GM13976 (cell line): ENCODE results near the gene SLC2A8.

Source experiments
- DNase-seq: peaks from one replicate; pipeline ENCODE4 v3.0.0; 2012; ENCODE audit warnings: low spot score
- in situ Hi-C: fragments of 300-500 bp; cut with MboI; formaldehyde crosslinking; loops from one replicate; pipeline ENCODE4 v1.12.0; 2022; ENCODE audit warnings: low sequenced_read_pairs, mixed read lengths, inconsistent platforms; ENCODE audit not compliant: unreplicated experiment
- TF ChIP-seq, protein P1 (sequence below): IDR thresholded peaks from 2 replicates; pipeline ENCODE4 v1.5.1; 2012; ENCODE audit warnings: borderline replicate concordance, mild to moderate bottlenecking; ENCODE audit not compliant: insufficient read depth; ENCODE audit errors: extremely low read depth, missing control alignments, control extremely low read depth

Gene SLC2A8

GRCh38 chr9:127370672-127371648 lies 26.0 kb upstream of the SLC2A8 start:
- TF ChIP-seq, protein P1, sequence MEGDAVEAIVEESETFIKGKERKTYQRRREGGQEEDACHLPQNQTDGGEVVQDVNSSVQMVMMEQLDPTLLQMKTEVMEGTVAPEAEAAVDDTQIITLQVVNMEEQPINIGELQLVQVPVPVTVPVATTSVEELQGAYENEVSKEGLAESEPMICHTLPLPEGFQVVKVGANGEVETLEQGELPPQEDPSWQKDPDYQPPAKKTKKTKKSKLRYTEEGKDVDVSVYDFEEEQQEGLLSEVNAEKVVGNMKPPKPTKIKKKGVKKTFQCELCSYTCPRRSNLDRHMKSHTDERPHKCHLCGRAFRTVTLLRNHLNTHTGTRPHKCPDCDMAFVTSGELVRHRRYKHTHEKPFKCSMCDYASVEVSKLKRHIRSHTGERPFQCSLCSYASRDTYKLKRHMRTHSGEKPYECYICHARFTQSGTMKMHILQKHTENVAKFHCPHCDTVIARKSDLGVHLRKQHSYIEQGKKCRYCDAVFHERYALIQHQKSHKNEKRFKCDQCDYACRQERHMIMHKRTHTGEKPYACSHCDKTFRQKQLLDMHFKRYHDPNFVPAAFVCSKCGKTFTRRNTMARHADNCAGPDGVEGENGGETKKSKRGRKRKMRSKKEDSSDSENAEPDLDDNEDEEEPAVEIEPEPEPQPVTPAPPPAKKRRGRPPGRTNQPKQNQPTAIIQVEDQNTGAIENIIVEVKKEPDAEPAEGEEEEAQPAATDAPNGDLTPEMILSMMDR, result no peak
- in situ Hi-C loops, result no loop called here
- no peak for DNase-seq

DNA sequence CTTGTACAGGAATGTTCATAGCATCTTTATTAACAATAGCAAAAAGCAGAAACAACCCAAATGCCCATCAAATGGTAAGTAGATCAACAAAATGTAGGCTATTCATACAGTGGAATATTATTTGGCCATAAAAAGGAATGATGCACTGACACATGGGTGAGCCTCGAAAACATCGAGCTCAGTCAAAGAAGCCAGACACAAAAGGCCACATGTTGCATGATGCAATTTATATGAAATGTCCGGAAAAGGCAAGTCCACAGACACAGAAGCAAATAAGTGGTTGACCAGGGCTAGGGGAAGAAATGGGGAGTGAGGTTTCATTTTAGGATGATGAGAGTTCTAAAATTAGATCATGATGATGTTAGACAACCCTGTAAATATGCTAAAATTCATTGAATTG lies 16.5 kb upstream of the SLC2A8 start:
- no peak for DNase-seq
- in situ Hi-C loops, result no loop called here
- TF ChIP-seq, protein P1, result no peak

DNA sequence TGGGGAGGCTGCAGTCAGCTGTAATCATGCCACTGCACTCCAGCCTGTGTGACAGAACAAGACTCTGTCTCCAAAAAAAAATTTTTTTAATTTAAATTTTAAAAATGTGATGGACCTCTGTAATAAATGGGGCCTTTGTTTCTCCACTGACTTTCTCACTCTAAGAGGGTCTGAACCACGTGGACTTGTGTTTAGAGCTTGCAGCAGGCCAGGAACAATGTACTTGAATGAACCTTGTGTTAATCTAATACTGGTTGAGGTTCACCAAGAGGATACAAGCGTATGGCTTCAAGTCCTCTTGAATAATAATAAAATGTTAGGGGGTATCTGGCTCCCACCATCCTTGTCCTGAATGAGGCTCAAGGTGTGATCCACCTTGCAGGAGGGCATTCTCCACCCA lies 14.4 kb upstream of the SLC2A8 start:
- no peak for DNase-seq
- TF ChIP-seq, protein P1, result no peak
- in situ Hi-C loops, result no loop called here

- TF ChIP-seq, protein P1, result no peak
- in situ Hi-C loops, result no loop called here
- DNase-seq, result no peak
Measured at GRCh38 chr9:127384016-127384730, 12.8 kb upstream of the SLC2A8 start.

DNA sequence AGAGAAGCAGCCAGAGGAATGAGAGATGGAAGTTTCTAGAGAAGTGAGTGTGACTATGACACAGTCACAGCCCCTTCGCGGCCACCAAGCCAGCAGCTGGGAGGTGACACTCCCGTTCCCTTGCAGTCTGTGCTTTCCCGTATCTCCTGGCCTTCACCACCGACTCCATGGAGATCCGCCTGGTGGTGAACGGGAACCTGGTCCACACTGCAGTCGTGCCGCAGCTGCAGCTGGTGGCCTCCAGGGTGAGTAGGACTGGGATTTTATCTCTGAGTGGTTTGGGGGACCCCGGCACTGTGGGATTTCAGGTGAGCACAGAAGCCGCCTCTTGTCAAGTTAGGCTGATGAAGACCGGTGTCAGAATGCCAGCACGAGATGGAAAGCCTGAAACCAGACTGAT lies 12.1 kb upstream of the SLC2A8 start:
- TF ChIP-seq, protein P1, result no peak
- in situ Hi-C loops, result no loop called here

GRCh38 chr9:127386249-127386648 lies 10.7 kb upstream of the SLC2A8 start:
- in situ Hi-C loops, result no loop called here
- TF ChIP-seq, protein P1, result no peak
- no peak for DNase-seq

More for the DNA sequence above, 12.1 kb upstream of the SLC2A8 start:
- DNase-seq, result no peak
